Keratinocyte (primary cell): ENCODE measurements around the gene LGALS13. TPM values are rescaled to one million over a fixed set of nuclear protein-coding genes. Genes with fewer than 3 reads are reported as not detected.

Experiments
- DNase-seq: peaks from one replicate; pipeline ENCODE4 v3.0.0-alpha.2; 2011; ENCODE audit warnings: low read depth, missing footprints, low spot score
- FAIRE-seq: peaks from 2 replicates; lab custom pipeline; 2011; peaks lifted over from hg19 to GRCh38; lab: Jason Lieb, UNC
- H2AFZ ChIP-seq: 2 replicates; pipeline ENCODE4 v1.6.0; 2012; ENCODE audit warnings: low read length, control low read depth, inconsistent platforms; ENCODE audit not compliant: control insufficient read depth
- H3K27ac ChIP-seq: 2 replicates; pipeline ENCODE4 v1.5.1; 2011; ENCODE audit warnings: low read length; ENCODE audit not compliant: control insufficient read depth, insufficient read depth
- H3K27me3 ChIP-seq: 3 replicates; pipeline ENCODE4 v1.6.0; 2011; ENCODE audit warnings: low read length; ENCODE audit not compliant: control insufficient read depth, insufficient read depth; ENCODE audit errors: extremely low read depth
- H3K36me3 ChIP-seq, 2 experiments: 2 replicates in 1 of 2; 3 replicates in 1 of 2; pipeline ENCODE4 v1.5.1; 2011; ENCODE audit warnings: low read length in 2 of 2, mild to moderate bottlenecking in 1 of 2; ENCODE audit not compliant: control insufficient read depth in 2 of 2, insufficient read depth in 2 of 2; ENCODE audit errors: extremely low read depth in 1 of 2
- H3K4me1 ChIP-seq: 3 replicates; pipeline ENCODE4 v1.5.1; 2011; ENCODE audit warnings: low read length; ENCODE audit not compliant: control insufficient read depth, insufficient read depth; ENCODE audit errors: extremely low read depth
- H3K4me2 ChIP-seq: 3 replicates; pipeline ENCODE4 v1.6.0; 2011; ENCODE audit warnings: low read depth, low read length; ENCODE audit not compliant: control insufficient read depth, insufficient read depth; ENCODE audit errors: extremely low read depth
- H3K4me3 ChIP-seq, 3 experiments: fragments of 200-600 bp in 1 of 3; sonication (generic) in 1 of 3; 2 replicates in 2 of 3; 3 replicates in 1 of 3; pipeline ENCODE4 v1.5.1; 2011 to 2016; ENCODE audit warnings: low read length in 3 of 3, mild to moderate bottlenecking in 3 of 3, control low read depth in 2 of 3, inconsistent platforms in 1 of 3, low read depth in 1 of 3, mixed read lengths in 1 of 3, mixed run types in 1 of 3, moderate library complexity in 1 of 3; ENCODE audit not compliant: control insufficient read depth in 2 of 3, insufficient read depth in 2 of 3; ENCODE audit errors: extremely low read depth in 1 of 3
- H3K79me2 ChIP-seq: 2 replicates; pipeline ENCODE4 v1.6.0; 2012; ENCODE audit warnings: low read length; ENCODE audit not compliant: control insufficient read depth, insufficient read depth
- H3K9ac ChIP-seq: 3 replicates; pipeline ENCODE4 v1.6.0; 2011; ENCODE audit warnings: low read length; ENCODE audit not compliant: control insufficient read depth, insufficient read depth; ENCODE audit errors: extremely low read depth
- H3K9me1 ChIP-seq: 3 replicates; pipeline ENCODE4 v1.6.0; 2011; ENCODE audit warnings: low read length; ENCODE audit not compliant: control insufficient read depth, insufficient read depth; ENCODE audit errors: extremely low read depth
- H3K9me3 ChIP-seq: 2 replicates; pipeline ENCODE4 v1.5.1; 2012; ENCODE audit warnings: low read depth, low read length; ENCODE audit not compliant: control insufficient read depth
- H4K20me1 ChIP-seq: 3 replicates; pipeline ENCODE4 v1.6.0; 2011; ENCODE audit warnings: low read length; ENCODE audit not compliant: control insufficient read depth, insufficient read depth; ENCODE audit errors: extremely low read depth
- EZH2 ChIP-seq: IDR thresholded peaks from one replicate; pipeline ENCODE4 v1.6.1; 2012; ENCODE audit warnings: inconsistent platforms, mild to moderate bottlenecking, low read length, moderate library complexity
- dilution Hi-C: fragments of 300-500 bp; cut with MboI; formaldehyde crosslinking; loops from one replicate; pipeline ENCODE4 v1.7.0; 2020; ENCODE audit warnings: low sequenced_read_pairs; ENCODE audit not compliant: extremely low pct_ligation_motif_present
- polyA plus RNA-seq, 5 experiments: library from polyadenylated mRNA; depleted of rRNA in 3 of 5; stranded (reverse) in 3 of 5; stranded (forward) in 1 of 5; unstranded in 1 of 5; fragments of >200 nt; gene quantifications; 1 replicate in 1 of 5; 2 replicates in 3 of 5; 3 replicates in 1 of 5; pipeline versions ENCODE4 v1.2.1 to v1.2.3, GENCODE V29; 2011 to 2012; ENCODE audit warnings: missing spikeins in 2 of 5, low read depth in 1 of 5, low replicate concordance in 1 of 5
- TF ChIP-seq, protein P1 (sequence below), 3 experiments: IDR thresholded peaks in 1 of 3; conservative IDR thresholded peaks in 1 of 3; optimal IDR thresholded peaks in 1 of 3; 2 replicates in 2 of 3; 3 replicates in 1 of 3; pipeline versions ENCODE3 to v1.5.1; 2011; ENCODE audit warnings: low read length in 3 of 3, mild to moderate bottlenecking in 3 of 3, moderate library complexity in 2 of 3, control low read depth in 1 of 3, inconsistent platforms in 1 of 3; ENCODE audit not compliant: insufficient read depth in 2 of 3; ENCODE audit errors: extremely low read depth in 1 of 3

The LGALS13 gene
- polyA plus RNA-seq, 1 donor (not counting 4 experiments of a cell fraction or from before 2014, with no cell fraction given) = not detected

DNA sequence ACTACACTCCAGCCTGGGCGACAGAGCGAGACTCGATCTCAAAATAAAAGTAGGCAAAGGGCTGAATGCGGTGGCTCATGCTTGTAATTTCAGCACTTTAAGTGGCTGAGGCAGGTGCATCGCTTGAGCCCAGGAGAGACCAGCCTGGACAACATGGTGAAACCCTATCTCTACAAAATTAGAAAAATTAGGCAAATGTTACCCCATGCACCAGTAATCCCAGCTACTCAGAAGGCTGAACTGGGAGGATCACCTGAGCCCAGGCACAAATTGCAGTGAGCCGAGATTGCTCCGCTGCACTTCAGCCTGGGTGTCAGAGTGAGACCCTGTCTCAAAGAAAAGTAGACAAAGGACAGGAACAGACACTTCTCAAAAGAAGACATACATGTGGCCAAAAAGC, 9.9 kb upstream of the LGALS13 start:
- DNase-seq = no peak
- H2AFZ ChIP-seq = no peak overlapping the region
- H3K4me2 ChIP-seq = no peak overlapping the region
- no peak overlapping the region for H3K4me3 ChIP-seq
- no peaks in the 10 kb centered on the region for H3K9me1 ChIP-seq
- H4K20me1 ChIP-seq = no peaks in the 10 kb centered on the region
- no peaks in the 10 kb centered on the region for H3K79me2 ChIP-seq
- H3K9me3 ChIP-seq = no peaks in the 10 kb centered on the region
- no peak overlapping the region for H3K27ac ChIP-seq
- TF ChIP-seq, protein P1, sequence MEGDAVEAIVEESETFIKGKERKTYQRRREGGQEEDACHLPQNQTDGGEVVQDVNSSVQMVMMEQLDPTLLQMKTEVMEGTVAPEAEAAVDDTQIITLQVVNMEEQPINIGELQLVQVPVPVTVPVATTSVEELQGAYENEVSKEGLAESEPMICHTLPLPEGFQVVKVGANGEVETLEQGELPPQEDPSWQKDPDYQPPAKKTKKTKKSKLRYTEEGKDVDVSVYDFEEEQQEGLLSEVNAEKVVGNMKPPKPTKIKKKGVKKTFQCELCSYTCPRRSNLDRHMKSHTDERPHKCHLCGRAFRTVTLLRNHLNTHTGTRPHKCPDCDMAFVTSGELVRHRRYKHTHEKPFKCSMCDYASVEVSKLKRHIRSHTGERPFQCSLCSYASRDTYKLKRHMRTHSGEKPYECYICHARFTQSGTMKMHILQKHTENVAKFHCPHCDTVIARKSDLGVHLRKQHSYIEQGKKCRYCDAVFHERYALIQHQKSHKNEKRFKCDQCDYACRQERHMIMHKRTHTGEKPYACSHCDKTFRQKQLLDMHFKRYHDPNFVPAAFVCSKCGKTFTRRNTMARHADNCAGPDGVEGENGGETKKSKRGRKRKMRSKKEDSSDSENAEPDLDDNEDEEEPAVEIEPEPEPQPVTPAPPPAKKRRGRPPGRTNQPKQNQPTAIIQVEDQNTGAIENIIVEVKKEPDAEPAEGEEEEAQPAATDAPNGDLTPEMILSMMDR (optimal IDR thresholded peaks at IDR 0.05 in 1 of 3, IDR thresholded peaks at IDR 0.05 in 1 of 3, conservative IDR thresholded peaks at IDR 0.05 in 1 of 3; ENCODE audit: extremely low read depth in 1 of 3, insufficient read depth in 2 of 3, low read length in 3 of 3) = no peak
- no peak for TF ChIP-seq EZH2
- H3K27me3 ChIP-seq = no peaks in the 10 kb centered on the region
- no peaks in the 10 kb centered on the region for H3K36me3 ChIP-seq
- no peak for FAIRE-seq
- H3K4me1 ChIP-seq = peaks cover 3% of the 10 kb centered on the region
- no peak overlapping the region for H3K9ac ChIP-seq
- dilution Hi-C loops = no loop called here

GRCh38 chr19:39595950-39596349, 6.4 kb upstream of the LGALS13 start:
- Histone ChIP-seq H3K9me3 (no peaks in the 10 kb centered on the region), H3K79me2 (no peaks in the 10 kb centered on the region), H3K27ac (no peak overlapping the region), H3K4me2 (no peak overlapping the region), H3K27me3 (no peaks in the 10 kb centered on the region), H3K4me3 (no peak overlapping the region), H3K4me1 (no peaks in the 10 kb centered on the region), H3K9ac (no peak overlapping the region), H3K9me1 (no peaks in the 10 kb centered on the region), H2AFZ (no peak overlapping the region), H4K20me1 (no peaks in the 10 kb centered on the region), H3K36me3 (no peaks in the 10 kb centered on the region)
- no peak for TF ChIP-seq EZH2
- TF ChIP-seq, protein P1 (optimal IDR thresholded peaks at IDR 0.05 in 1 of 3, IDR thresholded peaks at IDR 0.05 in 1 of 3, conservative IDR thresholded peaks at IDR 0.05 in 1 of 3; ENCODE audit: extremely low read depth in 1 of 3, insufficient read depth in 2 of 3, low read length in 3 of 3) = no peak
- DNase-seq (no peak), FAIRE-seq (no peak)
- dilution Hi-C loops = no loop called here
